Gastrocnemius medialis (tissue), 4 donors: Measurements from ENCODE around the gene ITPKB. TPM values are rescaled to one million over a fixed set of nuclear protein-coding genes. Genes with fewer than 3 reads are reported as not detected.
"Not testable (repeated sequence)": the region's sequence is repeated elsewhere in the genome, so short reads cannot be mapped to it uniquely, and the experiment has no call there.

Source experiments
- ATAC-seq, 2 donors: fragments of 150-250 bp; one replicate each; pipeline ENCODE4 v1.9.1; 2016
- DNase-seq, 2 donors: peaks; one replicate each; pipeline ENCODE4 v3.0.0-alpha.2; 2019
- H3K27ac ChIP-seq, 4 donors: fragments of 200-600 bp; sonication (generic); 1 replicate in 1 of 4; 2 replicates in 3 of 4; pipeline ENCODE4 v1.5.1; 2016 to 2018; ENCODE audit warnings: mild to moderate bottlenecking in 2 of 4, moderate library complexity in 1 of 4
- H3K27me3 ChIP-seq, 3 donors: fragments of 200-600 bp; sonication (generic) in 2 of 3; 1 replicate in 1 of 3; 2 replicates in 2 of 3; pipeline versions ENCODE4 v1.5.1 to v1.6.0; 2016 to 2019; ENCODE audit warnings: mild to moderate bottlenecking in 1 of 3, moderate library complexity in 1 of 3
- H3K36me3 ChIP-seq, 2 donors: fragments of 200-600 bp; sonication (generic) in 1 of 2; one replicate each; pipeline ENCODE4 v1.5.1; 2017 to 2018
- H3K4me1 ChIP-seq, 2 donors: fragments of 200-600 bp; sonication (generic) in 1 of 2; one replicate each; pipeline ENCODE4 v1.5.1; 2016 to 2017; ENCODE audit warnings: mild to moderate bottlenecking in 2 of 2
- H3K4me3 ChIP-seq, 4 donors: fragments of 200-600 bp; sonication (generic) in 3 of 4; 1 replicate in 1 of 4; 2 replicates in 3 of 4; pipeline ENCODE4 v1.5.1; 2016 to 2019; ENCODE audit warnings: mild to moderate bottlenecking in 2 of 4
- H3K9me3 ChIP-seq, 3 donors: fragments of 200-600 bp; sonication (generic) in 2 of 3; 1 replicate in 1 of 3; 2 replicates in 2 of 3; pipeline ENCODE4 v1.5.1; 2016 to 2019
- CTCF ChIP-seq, 5 experiments: fragments of 450-650 bp in 3 of 5; fragments of 200-600 bp in 2 of 5; sonication (generic) in 2 of 5; IDR thresholded peaks in 4 of 5; conservative IDR thresholded peaks in 1 of 5; 1 replicate in 4 of 5; 2 replicates in 1 of 5; pipeline ENCODE4 v1.5.1; 2016 to 2019; ENCODE audit warnings: antibody characterized with exemption in 5 of 5, mild to moderate bottlenecking in 3 of 5, moderate library complexity in 3 of 5
- POLR2A ChIP-seq, 2 donors: fragments of 450-650 bp; IDR thresholded peaks; one replicate each; pipeline ENCODE4 v1.6.1; 2017; ENCODE audit warnings: antibody characterized with exemption in 2 of 2, mild to moderate bottlenecking in 2 of 2, moderate library complexity in 2 of 2
- in situ Hi-C, 4 donors: fragments of 200-750 bp; cut with MboI; loops; one replicate each; pipeline versions ENCODE4 v1.15.0 to v1.8.0; 2017; ENCODE audit warnings: low sequenced_read_pairs in 4 of 4
- intact Hi-C: fragments of 100-400 bp; cut with DNase I; formaldehyde crosslinking; loops from one replicate; pipeline ENCODE4 v1.15.1; 2023; ENCODE audit warnings: low total_unique reads
- total RNA-seq, 4 donors: library from RNA; depleted of rRNA; stranded (reverse); fragments of >200 nt; gene quantifications; one replicate each; pipeline versions ENCODE4 v1.1.0 to v1.2.3, GENCODE V29; 2016

ITPKB gene
- total RNA-seq, 4 donors from 2014 or later: 7.1 to 13.9 (median 7.8) TPM

GRCh38 chr1:226754097-226754496 lies 15.0 kb upstream of the ITPKB start:
- TF ChIP-seq CTCF (IDR thresholded peaks at IDR 0.05 in 4 of 5, conservative IDR thresholded peaks at IDR 0.05 in 1 of 5): no peak
- TF ChIP-seq POLR2A (IDR thresholded peaks at IDR 0.05): no peak
- in situ Hi-C loops (no loop called here), intact Hi-C loops (no loop called here)
- no peak overlapping the region for H3K27ac ChIP-seq
- no peaks in the 10 kb centered on the region for H3K27me3 ChIP-seq
- H3K4me1 ChIP-seq: no peaks in the 10 kb centered on the region
- DNase-seq (no peak), ATAC-seq (no peak)
- no peaks in the 10 kb centered on the region for H3K9me3 ChIP-seq
- no peak overlapping the region for H3K4me3 ChIP-seq
- no peaks in the 10 kb centered on the region for H3K36me3 ChIP-seq

GRCh38 chr1:226751703-226752102 lies 12.6 kb upstream of the ITPKB start:
- no peak for ATAC-seq
- TF ChIP-seq POLR2A (IDR thresholded peaks at IDR 0.05): no peak
- no peak for TF ChIP-seq CTCF (IDR thresholded peaks at IDR 0.05 in 4 of 5, conservative IDR thresholded peaks at IDR 0.05 in 1 of 5)
- no peaks in the 10 kb centered on the region for H3K4me1 ChIP-seq
- DNase-seq: no peak
- H3K4me3 ChIP-seq: no peak overlapping the region
- H3K27me3 ChIP-seq: no peaks in the 10 kb centered on the region
- no peaks in the 10 kb centered on the region for H3K9me3 ChIP-seq
- H3K27ac ChIP-seq: no peak overlapping the region
- in situ Hi-C loops (no loop called here), intact Hi-C loops (no loop called here)
- no peaks in the 10 kb centered on the region for H3K36me3 ChIP-seq

GRCh38 chr1:226751214-226751613 lies 12.1 kb upstream of the ITPKB start:
- H3K27ac ChIP-seq: no peak overlapping the region
- in situ Hi-C loops (no loop called here), intact Hi-C loops (no loop called here)
- no peaks in the 10 kb centered on the region for H3K36me3 ChIP-seq
- H3K4me3 ChIP-seq: no peak overlapping the region
- no peaks in the 10 kb centered on the region for H3K4me1 ChIP-seq
- ATAC-seq (no peak), DNase-seq (no peak)
- TF ChIP-seq POLR2A (IDR thresholded peaks at IDR 0.05) (no peak), CTCF (IDR thresholded peaks at IDR 0.05 in 4 of 5, conservative IDR thresholded peaks at IDR 0.05 in 1 of 5) (no peak)
- H3K27me3 ChIP-seq: no peaks in the 10 kb centered on the region
- H3K9me3 ChIP-seq: no peaks in the 10 kb centered on the region

GRCh38 chr1:226749467-226749866 lies 10.4 kb upstream of the ITPKB start:
- ATAC-seq (no peak), DNase-seq (no peak)
- in situ Hi-C loops (no loop called here), intact Hi-C loops (no loop called here)
- no peaks in the 10 kb centered on the region for H3K36me3 ChIP-seq
- H3K4me1 ChIP-seq: no peaks in the 10 kb centered on the region
- H3K27ac ChIP-seq: no peak overlapping the region
- H3K27me3 ChIP-seq: no peaks in the 10 kb centered on the region
- TF ChIP-seq CTCF (IDR thresholded peaks at IDR 0.05 in 4 of 5, conservative IDR thresholded peaks at IDR 0.05 in 1 of 5): no peak
- TF ChIP-seq POLR2A (IDR thresholded peaks at IDR 0.05): no peak
- H3K9me3 ChIP-seq: no peaks in the 10 kb centered on the region
- H3K4me3 ChIP-seq: no peak overlapping the region

GRCh38 chr1:226748306-226748705 lies 9.2 kb upstream of the ITPKB start:
- in situ Hi-C loops: no loop called here
- H3K27ac ChIP-seq: no peak overlapping the region
- no peaks in the 10 kb centered on the region for H3K4me1 ChIP-seq

GRCh38 chr1:226747519-226748263 lies 8.6 kb upstream of the ITPKB start:
- H3K27ac ChIP-seq, H3K4me3 ChIP-seq, H3K27me3 ChIP-seq, H3K36me3 ChIP-seq, in situ Hi-C loops, DNase-seq, H3K4me1 ChIP-seq, intact Hi-C loops, H3K9me3 ChIP-seq, ATAC-seq: not testable (repeated sequence)

More at GRCh38 chr1:226748306-226748705, 9.2 kb upstream of the ITPKB start:
- Histone ChIP-seq H3K36me3 (no peaks in the 10 kb centered on the region), H3K27me3 (no peaks in the 10 kb centered on the region), H3K4me3 (no peak overlapping the region), H3K9me3 (no peaks in the 10 kb centered on the region)
- DNase-seq (no peak), ATAC-seq (no peak)
- intact Hi-C loops: no loop called here
- TF ChIP-seq CTCF (IDR thresholded peaks at IDR 0.05 in 4 of 5, conservative IDR thresholded peaks at IDR 0.05 in 1 of 5): no peak
- no peak for TF ChIP-seq POLR2A (IDR thresholded peaks at IDR 0.05)
